K562 (cell line): ENCODE data around the gene ANKMY2. TPM values are rescaled to one million over a fixed set of nuclear protein-coding genes. Genes with fewer than 3 reads are reported as not detected.

Experiments used
- MTF1 ChIP-seq: fragments of 250-450 bp; sonication (Bioruptor Pico); IDR thresholded peaks from 2 replicates; pipeline ENCODE4 v1.9.0; 2021; ENCODE audit warnings: moderate library complexity, mild to moderate bottlenecking, inconsistent platforms, borderline replicate concordance
- PHF21A ChIP-seq: fragments of 450-650 bp; IDR thresholded peaks from 2 replicates; pipeline ENCODE4 v1.6.1; 2017; ENCODE audit warnings: low read depth, borderline replicate concordance
- PTBP1 ChIP-seq: fragments of 200-400 bp; formaldehyde crosslinking; IDR thresholded peaks from 2 replicates; pipeline ENCODE4 v1.6.1; 2017; ENCODE audit warnings: low read depth, low read length
- RBBP5 ChIP-seq: fragments of 200-600 bp; sonication (generic); IDR thresholded peaks from 2 replicates; pipeline ENCODE4 v1.6.1; 2012; ENCODE audit warnings: borderline replicate concordance, mild to moderate bottlenecking, low read length, control low read depth, inconsistent platforms; ENCODE audit not compliant: insufficient read depth, poor library complexity, severe bottlenecking
- RNF2 ChIP-seq: sonication (generic); IDR thresholded peaks from 2 replicates; pipeline ENCODE4 v1.6.1; 2016
- TCF7L2 ChIP-seq: fragments of 150-350 bp; IDR thresholded peaks from 2 replicates; pipeline ENCODE4 v1.6.1; 2016; ENCODE audit warnings: low read depth, mild to moderate bottlenecking, low read length, moderate library complexity
- ZNF174 ChIP-seq: fragments of 250-450 bp; sonication (Bioruptor Pico); IDR thresholded peaks from 2 replicates; pipeline ENCODE4 v1.4.0; 2020; ENCODE audit warnings: mild to moderate bottlenecking
- polyA plus RNA-seq, 8 experiments: library from polyadenylated mRNA; depleted of rRNA in 4 of 8; stranded (reverse) in 5 of 8; unstranded in 3 of 8; fragments of >200 nt; fragmentation: Nextera tagmentation in 2 of 8; fragmentation: Illumina TruSeq in 1 of 8; extraction: Ambion mirVana in 2 of 8; extraction: Trizol in 1 of 8; gene quantifications; 2 replicates each; pipeline versions ENCODE4 v1.2.1 to v1.2.3, GENCODE V29; 2011 to 2014; ENCODE audit warnings: inconsistent platforms in 1 of 8, missing spikeins in 1 of 8
- total RNA-seq, 7 experiments: library from RNA; depleted of rRNA in 6 of 7; stranded (reverse); fragments of >200 nt in 6 of 7; fragmentation: Illumina TruSeq in 2 of 7; extraction: Trizol in 2 of 7; gene quantifications; 2 replicates each; pipeline versions ENCODE4 v1.2.1 to v1.2.3, GENCODE V29; 2011 to 2021; ENCODE audit warnings: low replicate concordance in 1 of 7
- TF ChIP-seq, protein P1 (sequence below): IDR thresholded peaks from 3 replicates; pipeline ENCODE4 v1.6.1; 2011; ENCODE audit warnings: borderline replicate concordance, mild to moderate bottlenecking; ENCODE audit not compliant: insufficient read length, insufficient read depth
- TF ChIP-seq, protein P2 (sequence below): fragments of 250-450 bp; sonication (Bioruptor Pico); IDR thresholded peaks from 2 replicates; pipeline ENCODE4 v1.8.0; 2022; ENCODE audit warnings: inconsistent platforms
- TF ChIP-seq, protein P3 (sequence below): fragments of 450-650 bp; IDR thresholded peaks from 2 replicates; pipeline ENCODE4 v1.6.1; 2016; ENCODE audit warnings: mild to moderate bottlenecking, moderate library complexity

ANKMY2 gene
- total and polyA plus RNA-seq, 9 of the 15 experiments (the other 6 are each of a cell fraction or from before 2014, with no cell fraction given), result 38.9 to 71.5 (median 48.8) TPM

DNA sequence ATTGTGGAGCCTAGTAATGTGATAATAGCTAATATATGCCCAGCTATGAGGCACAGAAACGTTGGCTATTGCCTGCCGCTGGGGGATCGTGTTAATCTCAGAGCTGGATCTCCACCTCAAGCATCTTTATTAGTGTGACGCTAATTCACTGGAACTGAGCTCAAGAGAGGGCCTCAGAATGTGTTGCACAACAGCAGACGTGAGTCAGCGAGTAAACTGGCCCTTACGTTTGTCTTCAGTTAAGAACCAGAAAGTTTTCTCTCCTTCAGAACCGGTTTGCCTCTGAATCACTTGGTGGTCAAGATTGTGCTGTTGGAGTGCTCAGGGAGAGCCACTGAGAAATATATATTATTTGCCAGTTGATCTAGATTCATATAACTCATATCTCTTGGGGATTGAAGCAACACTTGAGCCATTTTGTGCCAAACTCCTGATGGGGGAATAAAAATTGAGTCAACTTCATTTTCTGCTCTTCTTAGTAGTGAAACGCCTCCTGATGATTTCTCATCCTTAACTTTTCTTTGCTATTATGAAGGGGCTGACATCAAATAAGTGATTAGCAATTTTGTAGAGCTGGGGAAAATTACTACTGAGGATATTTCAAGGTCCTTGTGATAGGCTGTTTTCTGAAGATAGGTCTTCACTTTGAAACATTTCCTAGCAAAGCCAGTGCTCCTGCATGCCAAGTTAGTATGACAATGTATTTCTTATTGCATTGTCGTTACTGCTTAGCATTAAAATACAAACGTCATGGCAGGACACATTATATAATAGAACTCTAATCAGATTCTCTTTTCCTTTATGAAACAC lies 22.7 kb upstream of the ANKMY2 start (continued):
- TF ChIP-seq, protein P1, sequence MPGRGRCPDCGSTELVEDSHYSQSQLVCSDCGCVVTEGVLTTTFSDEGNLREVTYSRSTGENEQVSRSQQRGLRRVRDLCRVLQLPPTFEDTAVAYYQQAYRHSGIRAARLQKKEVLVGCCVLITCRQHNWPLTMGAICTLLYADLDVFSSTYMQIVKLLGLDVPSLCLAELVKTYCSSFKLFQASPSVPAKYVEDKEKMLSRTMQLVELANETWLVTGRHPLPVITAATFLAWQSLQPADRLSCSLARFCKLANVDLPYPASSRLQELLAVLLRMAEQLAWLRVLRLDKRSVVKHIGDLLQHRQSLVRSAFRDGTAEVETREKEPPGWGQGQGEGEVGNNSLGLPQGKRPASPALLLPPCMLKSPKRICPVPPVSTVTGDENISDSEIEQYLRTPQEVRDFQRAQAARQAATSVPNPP, result no peak
- no peak for TF ChIP-seq ZNF174 (CRISPR knock-in tag)
- no peak for TF ChIP-seq PTBP1
- TF ChIP-seq, protein P2, sequence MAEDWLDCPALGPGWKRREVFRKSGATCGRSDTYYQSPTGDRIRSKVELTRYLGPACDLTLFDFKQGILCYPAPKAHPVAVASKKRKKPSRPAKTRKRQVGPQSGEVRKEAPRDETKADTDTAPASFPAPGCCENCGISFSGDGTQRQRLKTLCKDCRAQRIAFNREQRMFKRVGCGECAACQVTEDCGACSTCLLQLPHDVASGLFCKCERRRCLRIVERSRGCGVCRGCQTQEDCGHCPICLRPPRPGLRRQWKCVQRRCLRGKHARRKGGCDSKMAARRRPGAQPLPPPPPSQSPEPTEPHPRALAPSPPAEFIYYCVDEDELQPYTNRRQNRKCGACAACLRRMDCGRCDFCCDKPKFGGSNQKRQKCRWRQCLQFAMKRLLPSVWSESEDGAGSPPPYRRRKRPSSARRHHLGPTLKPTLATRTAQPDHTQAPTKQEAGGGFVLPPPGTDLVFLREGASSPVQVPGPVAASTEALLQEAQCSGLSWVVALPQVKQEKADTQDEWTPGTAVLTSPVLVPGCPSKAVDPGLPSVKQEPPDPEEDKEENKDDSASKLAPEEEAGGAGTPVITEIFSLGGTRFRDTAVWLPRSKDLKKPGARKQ, result no peak
- TF ChIP-seq PHF21A, result no peak
- no peak for TF ChIP-seq RNF2
- no peak for TF ChIP-seq TCF7L2
- no peak for TF ChIP-seq MTF1 (CRISPR knock-in tag)
- TF ChIP-seq, protein P3, sequence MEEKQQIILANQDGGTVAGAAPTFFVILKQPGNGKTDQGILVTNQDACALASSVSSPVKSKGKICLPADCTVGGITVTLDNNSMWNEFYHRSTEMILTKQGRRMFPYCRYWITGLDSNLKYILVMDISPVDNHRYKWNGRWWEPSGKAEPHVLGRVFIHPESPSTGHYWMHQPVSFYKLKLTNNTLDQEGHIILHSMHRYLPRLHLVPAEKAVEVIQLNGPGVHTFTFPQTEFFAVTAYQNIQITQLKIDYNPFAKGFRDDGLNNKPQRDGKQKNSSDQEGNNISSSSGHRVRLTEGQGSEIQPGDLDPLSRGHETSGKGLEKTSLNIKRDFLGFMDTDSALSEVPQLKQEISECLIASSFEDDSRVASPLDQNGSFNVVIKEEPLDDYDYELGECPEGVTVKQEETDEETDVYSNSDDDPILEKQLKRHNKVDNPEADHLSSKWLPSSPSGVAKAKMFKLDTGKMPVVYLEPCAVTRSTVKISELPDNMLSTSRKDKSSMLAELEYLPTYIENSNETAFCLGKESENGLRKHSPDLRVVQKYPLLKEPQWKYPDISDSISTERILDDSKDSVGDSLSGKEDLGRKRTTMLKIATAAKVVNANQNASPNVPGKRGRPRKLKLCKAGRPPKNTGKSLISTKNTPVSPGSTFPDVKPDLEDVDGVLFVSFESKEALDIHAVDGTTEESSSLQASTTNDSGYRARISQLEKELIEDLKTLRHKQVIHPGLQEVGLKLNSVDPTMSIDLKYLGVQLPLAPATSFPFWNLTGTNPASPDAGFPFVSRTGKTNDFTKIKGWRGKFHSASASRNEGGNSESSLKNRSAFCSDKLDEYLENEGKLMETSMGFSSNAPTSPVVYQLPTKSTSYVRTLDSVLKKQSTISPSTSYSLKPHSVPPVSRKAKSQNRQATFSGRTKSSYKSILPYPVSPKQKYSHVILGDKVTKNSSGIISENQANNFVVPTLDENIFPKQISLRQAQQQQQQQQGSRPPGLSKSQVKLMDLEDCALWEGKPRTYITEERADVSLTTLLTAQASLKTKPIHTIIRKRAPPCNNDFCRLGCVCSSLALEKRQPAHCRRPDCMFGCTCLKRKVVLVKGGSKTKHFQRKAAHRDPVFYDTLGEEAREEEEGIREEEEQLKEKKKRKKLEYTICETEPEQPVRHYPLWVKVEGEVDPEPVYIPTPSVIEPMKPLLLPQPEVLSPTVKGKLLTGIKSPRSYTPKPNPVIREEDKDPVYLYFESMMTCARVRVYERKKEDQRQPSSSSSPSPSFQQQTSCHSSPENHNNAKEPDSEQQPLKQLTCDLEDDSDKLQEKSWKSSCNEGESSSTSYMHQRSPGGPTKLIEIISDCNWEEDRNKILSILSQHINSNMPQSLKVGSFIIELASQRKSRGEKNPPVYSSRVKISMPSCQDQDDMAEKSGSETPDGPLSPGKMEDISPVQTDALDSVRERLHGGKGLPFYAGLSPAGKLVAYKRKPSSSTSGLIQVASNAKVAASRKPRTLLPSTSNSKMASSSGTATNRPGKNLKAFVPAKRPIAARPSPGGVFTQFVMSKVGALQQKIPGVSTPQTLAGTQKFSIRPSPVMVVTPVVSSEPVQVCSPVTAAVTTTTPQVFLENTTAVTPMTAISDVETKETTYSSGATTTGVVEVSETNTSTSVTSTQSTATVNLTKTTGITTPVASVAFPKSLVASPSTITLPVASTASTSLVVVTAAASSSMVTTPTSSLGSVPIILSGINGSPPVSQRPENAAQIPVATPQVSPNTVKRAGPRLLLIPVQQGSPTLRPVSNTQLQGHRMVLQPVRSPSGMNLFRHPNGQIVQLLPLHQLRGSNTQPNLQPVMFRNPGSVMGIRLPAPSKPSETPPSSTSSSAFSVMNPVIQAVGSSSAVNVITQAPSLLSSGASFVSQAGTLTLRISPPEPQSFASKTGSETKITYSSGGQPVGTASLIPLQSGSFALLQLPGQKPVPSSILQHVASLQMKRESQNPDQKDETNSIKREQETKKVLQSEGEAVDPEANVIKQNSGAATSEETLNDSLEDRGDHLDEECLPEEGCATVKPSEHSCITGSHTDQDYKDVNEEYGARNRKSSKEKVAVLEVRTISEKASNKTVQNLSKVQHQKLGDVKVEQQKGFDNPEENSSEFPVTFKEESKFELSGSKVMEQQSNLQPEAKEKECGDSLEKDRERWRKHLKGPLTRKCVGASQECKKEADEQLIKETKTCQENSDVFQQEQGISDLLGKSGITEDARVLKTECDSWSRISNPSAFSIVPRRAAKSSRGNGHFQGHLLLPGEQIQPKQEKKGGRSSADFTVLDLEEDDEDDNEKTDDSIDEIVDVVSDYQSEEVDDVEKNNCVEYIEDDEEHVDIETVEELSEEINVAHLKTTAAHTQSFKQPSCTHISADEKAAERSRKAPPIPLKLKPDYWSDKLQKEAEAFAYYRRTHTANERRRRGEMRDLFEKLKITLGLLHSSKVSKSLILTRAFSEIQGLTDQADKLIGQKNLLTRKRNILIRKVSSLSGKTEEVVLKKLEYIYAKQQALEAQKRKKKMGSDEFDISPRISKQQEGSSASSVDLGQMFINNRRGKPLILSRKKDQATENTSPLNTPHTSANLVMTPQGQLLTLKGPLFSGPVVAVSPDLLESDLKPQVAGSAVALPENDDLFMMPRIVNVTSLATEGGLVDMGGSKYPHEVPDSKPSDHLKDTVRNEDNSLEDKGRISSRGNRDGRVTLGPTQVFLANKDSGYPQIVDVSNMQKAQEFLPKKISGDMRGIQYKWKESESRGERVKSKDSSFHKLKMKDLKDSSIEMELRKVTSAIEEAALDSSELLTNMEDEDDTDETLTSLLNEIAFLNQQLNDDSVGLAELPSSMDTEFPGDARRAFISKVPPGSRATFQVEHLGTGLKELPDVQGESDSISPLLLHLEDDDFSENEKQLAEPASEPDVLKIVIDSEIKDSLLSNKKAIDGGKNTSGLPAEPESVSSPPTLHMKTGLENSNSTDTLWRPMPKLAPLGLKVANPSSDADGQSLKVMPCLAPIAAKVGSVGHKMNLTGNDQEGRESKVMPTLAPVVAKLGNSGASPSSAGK, result no peak
- peak; percentile 33 for TF ChIP-seq RBBP5
